ENCODE measurements around the gene LAMA4.
A peak's percentile ranks its signal among the peaks of the same experiment; 100 is the strongest.
"Not testable (repeated sequence)": the region's sequence is repeated elsewhere in the genome, so short reads cannot be mapped to it uniquely, and the experiment has no call there.

LAMA4 gene

GRCh38 chr6:112130878-112131277, 123.5 kb downstream of the LAMA4 start:
- no peak for DNase-seq

- DNase-seq = no peak
Observed at GRCh38 chr6:112128208-112128607, 126.2 kb downstream of the LAMA4 start.

DNA sequence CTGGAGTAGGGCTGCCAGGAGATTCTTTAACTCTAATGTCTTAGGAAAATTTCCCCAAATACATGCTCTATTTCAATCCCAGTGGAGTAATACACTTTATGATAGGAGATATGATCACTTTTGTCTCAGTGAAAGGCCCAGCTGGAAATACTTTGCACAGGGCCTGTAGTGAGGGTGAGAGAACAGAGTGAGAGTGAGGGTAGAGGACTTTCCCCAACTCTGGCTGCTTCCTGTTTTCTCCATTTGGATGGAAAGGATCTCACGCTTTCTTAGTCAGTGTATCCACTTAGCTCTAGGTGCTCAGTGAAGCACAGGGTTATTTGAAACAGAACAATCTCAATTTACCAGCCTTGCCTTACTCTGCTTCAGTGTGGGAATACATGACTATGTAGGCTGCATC, 130.4 kb downstream of the LAMA4 start:
- no peak for DNase-seq

- no peak for DNase-seq
Observed at GRCh38 chr6:112122756-112123155, 131.6 kb downstream of the LAMA4 start.

DNA sequence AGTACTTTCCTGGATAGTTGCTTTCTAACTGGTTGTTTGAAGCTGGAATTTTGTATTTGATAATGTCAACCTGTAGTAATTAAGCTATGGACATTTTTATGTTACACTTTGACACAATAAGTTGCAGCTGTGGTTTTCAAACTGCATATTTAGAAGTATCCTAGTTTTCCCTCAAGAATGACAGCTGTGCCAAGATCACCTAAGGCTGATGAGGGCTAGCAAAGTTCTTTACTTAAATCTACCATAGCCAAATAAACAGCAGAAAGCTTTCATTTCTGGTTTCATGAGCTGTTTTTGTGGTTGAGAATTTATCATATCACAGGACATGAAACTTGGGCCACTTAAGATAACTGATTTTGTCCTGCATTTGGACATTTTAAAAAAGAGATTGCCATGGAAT, 136.3 kb downstream of the LAMA4 start:
- no peak for DNase-seq

- DNase-seq = peak in 1 of 2 donors; percentile 1
Observed at GRCh38 chr6:112117554-112117953, 136.8 kb downstream of the LAMA4 start.

GRCh38 chr6:112116221-112116620, 138.1 kb downstream of the LAMA4 start:
- no peak for DNase-seq

GRCh38 chr6:112114577-112115223, 139.7 kb downstream of the LAMA4 start:
- DNase-seq = no peak

DNA sequence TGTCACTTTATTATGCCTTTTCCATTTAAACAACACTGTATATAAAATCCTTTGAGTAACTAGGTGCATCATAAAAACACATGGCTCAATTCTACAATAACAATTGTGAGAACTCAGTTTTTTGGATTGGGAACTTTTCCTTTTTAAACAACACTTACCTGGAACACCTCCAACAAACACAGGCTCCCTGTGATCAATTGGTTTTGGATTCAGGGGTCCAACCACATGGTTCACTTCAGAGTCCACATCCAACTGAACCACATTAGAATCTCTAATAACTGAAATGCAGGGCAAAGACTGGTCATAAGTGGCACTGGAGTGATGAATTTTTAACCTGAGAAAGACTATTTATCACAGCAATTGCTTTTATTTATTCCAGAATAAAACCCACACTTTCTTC, 140.4 kb downstream of the LAMA4 start:
- DNase-seq = no peak

DNA sequence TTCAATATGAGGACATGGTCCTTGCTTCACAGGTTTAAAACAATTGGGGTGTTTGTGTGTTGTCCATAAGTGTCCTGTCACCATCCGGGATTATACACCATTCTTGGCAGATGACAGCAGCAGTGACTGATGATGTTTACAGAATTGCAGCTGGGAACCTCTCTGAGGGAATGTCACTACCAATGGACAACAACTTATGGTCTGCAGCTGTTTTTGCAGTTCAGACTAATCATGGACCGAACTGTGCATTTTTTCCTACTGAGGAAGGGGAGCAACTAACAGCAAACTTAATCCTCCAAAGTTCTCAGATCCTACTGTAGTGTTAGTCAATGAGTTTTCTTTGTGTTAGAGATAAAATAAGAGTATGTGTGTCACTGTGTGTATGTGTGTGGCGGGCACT, 140.9 kb downstream of the LAMA4 start:
- no peak for DNase-seq

GRCh38 chr6:112109262-112109661, 145.1 kb downstream of the LAMA4 start:
- DNase-seq = no peak

DNA sequence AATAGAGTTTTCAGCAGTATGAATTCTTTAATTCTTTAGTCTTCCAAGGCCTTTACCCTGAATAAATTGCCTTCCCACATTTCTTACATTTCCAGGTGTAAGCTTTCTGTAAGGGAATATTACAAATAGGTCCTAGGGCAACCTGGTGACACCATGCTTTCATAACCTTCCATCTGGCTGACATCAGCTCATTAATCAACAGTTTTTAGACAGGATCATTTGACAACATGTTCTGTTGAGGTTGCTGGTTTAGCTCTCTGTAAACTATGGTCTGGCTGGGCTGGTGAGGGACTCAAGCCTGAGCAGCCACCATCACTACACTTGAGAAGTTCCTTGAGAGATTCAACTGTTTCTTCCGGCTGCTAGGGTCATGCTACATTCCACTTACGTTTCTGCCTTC, 147.8 kb downstream of the LAMA4 start:
- no peak for DNase-seq

DNA sequence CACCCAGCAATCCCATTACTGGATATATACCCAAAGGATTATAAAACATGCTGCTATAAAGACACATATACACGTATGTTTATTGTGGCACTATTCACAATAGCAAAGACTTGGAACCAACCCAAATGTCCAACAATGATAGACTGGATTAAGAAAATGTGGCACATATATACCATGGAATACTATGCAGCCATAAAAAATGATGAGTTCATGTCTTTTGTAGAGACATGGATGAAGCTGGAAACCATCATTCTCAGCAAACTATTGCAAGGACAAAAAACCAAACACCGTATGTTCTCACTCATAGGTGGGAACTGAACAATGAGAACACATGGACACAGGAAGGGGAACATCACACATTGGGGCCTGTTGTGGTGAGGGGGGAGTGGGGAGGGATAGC, 148.3 kb downstream of the LAMA4 start:
- DNase-seq = not testable (repeated sequence)

DNA sequence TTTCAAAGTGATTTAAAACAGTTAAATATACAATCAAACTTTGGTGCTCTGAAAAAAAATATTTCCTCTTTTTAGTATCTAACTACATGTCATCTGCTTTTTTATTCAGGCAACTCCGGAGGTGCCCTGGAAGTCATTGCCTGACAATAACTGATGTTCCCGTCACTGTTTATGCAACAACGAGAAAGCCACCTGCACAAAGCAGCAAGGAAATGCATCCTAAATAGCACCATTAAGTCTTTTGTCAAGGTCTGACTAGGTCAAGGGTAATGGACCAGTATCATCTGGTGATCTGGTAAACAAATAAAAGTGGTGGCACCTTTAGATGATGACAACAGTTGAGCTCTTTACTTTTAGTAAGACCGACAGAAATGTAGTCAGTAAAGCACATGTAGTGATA, 153.8 kb downstream of the LAMA4 start:
- DNase-seq = no peak

GRCh38 chr6:112096901-112097300, 157.5 kb downstream of the LAMA4 start:
- no peak for DNase-seq

DNA sequence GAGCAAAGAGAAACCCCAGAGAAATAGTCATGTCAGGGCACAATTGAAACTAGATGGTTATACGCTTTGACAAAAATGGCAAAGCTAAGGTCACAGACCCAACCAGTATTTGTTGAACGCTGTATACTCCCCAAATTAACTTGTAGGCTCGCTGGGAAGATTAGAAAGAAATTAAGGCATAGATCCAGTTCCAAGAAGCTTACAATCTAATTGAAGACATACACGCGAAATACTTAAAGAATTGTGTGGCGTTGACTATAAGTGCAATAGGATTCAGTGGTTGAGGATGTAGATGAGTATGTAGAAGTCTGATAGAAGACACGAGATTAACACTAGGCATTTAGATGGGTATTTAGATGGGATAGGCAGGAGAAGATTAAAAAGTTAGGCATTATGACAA, 166.5 kb downstream of the LAMA4 start:
- DNase-seq = no peak

DNA sequence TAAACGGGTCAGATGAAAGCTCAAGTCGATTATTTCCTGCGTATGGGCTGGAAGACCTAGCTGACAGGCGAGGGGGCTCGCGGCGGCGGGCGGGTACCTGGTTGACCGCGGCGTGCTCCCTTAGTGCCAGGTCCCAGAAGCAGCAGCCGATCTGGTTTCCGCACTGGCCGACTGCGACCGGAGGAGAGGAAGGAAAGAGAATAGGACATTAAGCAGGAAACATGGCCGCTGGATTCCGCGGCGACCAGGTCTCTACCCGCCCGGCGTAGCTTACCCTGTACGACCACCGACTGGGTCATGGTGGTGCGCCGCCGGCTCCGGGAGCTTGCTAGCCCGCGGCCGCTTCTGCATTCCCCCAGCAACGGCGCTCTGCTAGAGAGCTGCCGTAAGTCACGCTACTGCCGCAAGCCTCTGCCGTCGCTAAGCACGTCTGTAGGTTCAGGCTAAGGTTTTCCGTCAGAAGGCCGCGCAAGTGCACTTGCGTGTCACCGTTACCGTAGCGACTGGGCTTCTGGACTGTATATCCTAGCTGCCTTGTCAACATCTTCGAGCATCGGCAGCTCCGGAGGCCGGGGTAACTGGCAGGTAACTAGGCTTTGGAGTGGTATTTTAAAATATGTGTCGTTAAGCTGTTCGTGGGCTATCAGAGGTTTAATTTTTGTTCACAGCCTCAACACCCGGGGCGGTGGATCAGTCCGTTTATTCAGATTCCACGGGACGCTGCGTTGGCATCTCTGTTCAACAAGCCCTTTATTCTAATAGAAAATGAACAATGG, 167.0 kb downstream of the LAMA4 start, which contains the start of the genes FAM229B and TUBE1:
Gene FAM229B, plus strand, starts transcription at position 456 of the 776 bp plus-strand sequence. CDS start 11,693 bp downstream, outside the sequence.
Gene TUBE1, minus strand, starts transcription at position 347 of the 776 bp plus-strand sequence. Its CDS starts 48 bp downstream, at position 299.
- DNase-seq = peak; percentile 61 to 89

DNA sequence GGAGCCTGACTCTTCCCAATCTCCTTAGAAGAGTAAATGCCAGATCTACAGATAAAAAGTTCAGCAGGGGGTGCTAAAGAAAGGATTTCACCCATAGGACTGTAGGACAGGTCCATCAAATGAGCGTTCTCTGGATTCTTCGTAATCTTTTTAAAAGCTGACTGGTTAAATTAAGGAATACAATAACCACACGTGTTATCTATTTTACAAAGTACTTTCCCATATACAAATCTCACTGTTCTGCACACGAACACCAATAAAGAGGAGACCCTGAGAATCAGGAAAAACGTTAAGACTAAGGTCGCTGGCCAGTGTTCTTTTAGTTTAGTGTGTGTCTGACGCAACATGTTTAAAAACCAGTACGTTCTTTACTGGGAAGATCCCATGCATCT, 167.6 kb downstream of the LAMA4 start:
- DNase-seq = peak in 1 of 2 donors; percentile 8

GRCh38 chr6:112085286-112086065, 168.9 kb downstream of the LAMA4 start:
- DNase-seq = no peak

- DNase-seq = no peak
Observed at GRCh38 chr6:112081569-112081968, 172.8 kb downstream of the LAMA4 start.

DNA sequence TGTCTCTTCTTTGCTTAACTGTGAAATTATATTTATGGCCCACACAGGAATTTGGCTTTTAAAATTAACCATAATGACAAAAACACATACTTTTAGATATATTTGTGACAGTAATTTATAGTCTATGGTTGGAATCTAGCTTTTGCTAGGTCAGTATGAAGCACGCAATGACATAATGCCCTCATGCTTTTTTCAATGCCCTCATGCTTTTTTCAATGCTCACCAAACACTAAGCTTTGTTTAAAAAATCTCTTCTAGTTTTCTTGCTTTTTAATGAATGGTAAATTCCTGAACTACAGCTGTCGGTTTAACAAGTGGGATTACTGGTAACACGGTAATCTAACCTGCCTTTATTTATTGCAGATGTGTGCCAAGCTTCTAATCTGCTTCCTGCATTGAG, 187.8 kb downstream of the LAMA4 start:
- DNase-seq = no peak

DNA sequence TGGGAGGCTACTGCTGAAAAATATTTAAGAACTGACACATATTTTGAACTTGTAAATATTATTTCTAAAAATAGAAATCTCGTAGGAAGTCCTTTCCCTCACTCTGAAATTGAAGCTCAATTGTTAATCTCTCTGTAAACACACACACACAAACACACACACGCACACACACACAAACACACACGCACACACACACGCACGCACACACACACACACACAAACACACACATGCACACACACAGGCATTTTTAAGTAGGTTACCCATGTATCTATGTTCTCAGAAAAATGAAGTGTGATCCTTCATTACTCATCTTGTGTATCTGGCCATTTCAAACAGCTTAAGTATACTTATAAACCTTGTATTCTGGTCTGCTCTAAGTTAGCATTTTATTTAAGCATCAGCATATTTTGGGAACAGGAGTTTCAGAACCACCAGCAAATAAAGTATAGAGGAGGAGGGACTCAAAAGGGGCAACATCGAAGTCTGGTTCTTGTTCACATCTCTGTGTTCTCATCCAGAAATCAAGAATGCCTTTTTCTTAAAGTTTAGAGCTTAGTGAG, 188.9 kb downstream of the LAMA4 start:
- no peak for DNase-seq

DNA sequence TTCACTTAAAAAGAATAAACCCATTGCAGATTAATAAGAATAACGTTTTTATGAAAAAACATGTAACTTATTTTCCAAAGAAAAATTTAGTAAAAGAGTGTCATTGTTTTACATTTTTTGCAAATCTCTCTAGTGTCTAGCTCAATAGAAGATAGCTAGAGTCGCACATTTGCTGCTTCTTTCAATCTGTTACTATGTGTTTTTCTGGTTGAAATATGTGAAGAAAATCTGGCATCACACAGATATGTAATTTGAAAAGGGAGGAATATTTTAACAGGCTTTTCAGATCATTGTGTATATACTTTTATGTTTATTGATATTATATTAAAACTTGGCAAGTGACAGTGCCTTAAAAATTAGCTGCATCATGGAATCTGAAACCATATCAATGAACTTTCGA, 191.4 kb downstream of the LAMA4 start:
- DNase-seq = no peak

Data from bone marrow (tissue), 2 donors.